A172 (cell line): ENCODE data around the gene INPP5F. TPM values are rescaled to one million over a fixed set of nuclear protein-coding genes. Genes with fewer than 3 reads are reported as not detected.
A peak's percentile ranks its signal among the peaks of the same experiment; 100 is the strongest.

Experiments used
- DNase-seq: peaks from one replicate; pipeline ENCODE4 v3.0.0-alpha.2; 2015; ENCODE audit warnings: low spot score
- total RNA-seq: library from RNA; depleted of rRNA; stranded (reverse); fragments of >200 nt; shearing (Covaris generic); gene quantifications from 2 replicates; pipeline ENCODE4 v1.2.3, GENCODE V29; 2014

INPP5F gene
- total RNA-seq, 1 experiment from 2014 or later: 33.2 TPM

- DNase-seq: no peak
Observed at GRCh38 chr10:119817991-119818888, 92.4 kb downstream of the INPP5F start.

- DNase-seq: no peak
Observed at GRCh38 chr10:119818889-119819270, 93.0 kb downstream of the INPP5F start.

GRCh38 chr10:119821182-119821581 is 95.3 kb downstream of the INPP5F start:
- no peak for DNase-seq

- no peak for DNase-seq
Observed at GRCh38 chr10:119824299-119824698, 98.4 kb downstream of the INPP5F start.

GRCh38 chr10:119826771-119827170 is 100.9 kb downstream of the INPP5F start:
- DNase-seq: no peak

- DNase-seq: no peak
Observed at GRCh38 chr10:119827430-119827829, 101.6 kb downstream of the INPP5F start.

- DNase-seq: no peak
Observed at GRCh38 chr10:119829429-119829828, 103.6 kb downstream of the INPP5F start.

- no peak for DNase-seq
Observed at GRCh38 chr10:119830851-119831250, 105.0 kb downstream of the INPP5F start.

- DNase-seq: no peak
Observed at GRCh38 chr10:119831656-119832055, 105.8 kb downstream of the INPP5F start.

GRCh38 chr10:119832951-119833350 is 107.1 kb downstream of the INPP5F start:
- DNase-seq: no peak

- peak; percentile 10 for DNase-seq
Observed at GRCh38 chr10:119834188-119834587, 108.3 kb downstream of the INPP5F start.

- DNase-seq: no peak
Observed at GRCh38 chr10:119845656-119846055, 119.8 kb downstream of the INPP5F start.

- peak; percentile 81 for DNase-seq
Observed at GRCh38 chr10:119849031-119849789, 123.4 kb downstream of the INPP5F start.

GRCh38 chr10:119849944-119850343 is 124.1 kb downstream of the INPP5F start:
- DNase-seq: no peak

- no peak for DNase-seq
Observed at GRCh38 chr10:119852277-119852676, 126.4 kb downstream of the INPP5F start.

GRCh38 chr10:119852822-119853221 is 127.0 kb downstream of the INPP5F start:
- DNase-seq: no peak

GRCh38 chr10:119853574-119853973 is 127.7 kb downstream of the INPP5F start:
- no peak for DNase-seq

GRCh38 chr10:119858063-119858462 is 132.2 kb downstream of the INPP5F start:
- no peak for DNase-seq

- peak; percentile 21 for DNase-seq
Observed at GRCh38 chr10:119859420-119860258, 133.8 kb downstream of the INPP5F start.

GRCh38 chr10:119860866-119861607 is 135.2 kb downstream of the INPP5F start:
- no peak for DNase-seq

- DNase-seq: no peak
Observed at GRCh38 chr10:119862524-119862923, 136.7 kb downstream of the INPP5F start.
